IMR-90 (cell line): Measurements from ENCODE around the gene GDPD5. TPM values are rescaled to one million over a fixed set of nuclear protein-coding genes. Genes with fewer than 3 reads are reported as not detected.
A peak's percentile ranks its signal among the peaks of the same experiment; 100 is the strongest.

ENCODE experiments used
- ATAC-seq: fragments of 200-7000 bp; cut with Tn5 transposase; 2 replicates; pipeline ENCODE4 v1.9.1; 2020; ENCODE audit warnings: low read depth, mild to moderate bottlenecking, moderate library complexity
- BruUV-seq: library from RNA; stranded (reverse); fragments of 400-500 nt; replicated peaks from 2 replicates; lab custom pipeline; 2021; lab: Mats Ljungman, UMichigan
- CTCF ChIA-PET: fragments of 300-600 bp; formaldehyde crosslinking; extraction: SDS; loops from one replicate; lab custom pipeline; 2021; ENCODE audit warnings: antibody characterized with exemption; lab: Yijun Ruan, JAX
- POLR2A ChIA-PET: fragments of 300-600 bp; sonication (Branson Sonifier 250); formaldehyde crosslinking; loops from one replicate; lab custom pipeline; 2022; ENCODE audit warnings: antibody characterized with exemption; ENCODE audit not compliant: unreplicated experiment; lab: Charles Lee
- DNase-seq: peaks from one replicate; pipeline ENCODE4 v3.0.0; 2013
- H2AFZ ChIP-seq: replicated peaks from 2 replicates; pipeline ENCODE3; 2013; ENCODE audit warnings: low read length, mild to moderate bottlenecking; ENCODE audit not compliant: poor library complexity
- H2AK5ac ChIP-seq: 2 replicates; pipeline ENCODE4 v1.6.1; 2013; ENCODE audit warnings: low read depth, low read length, inconsistent platforms
- H2AK9ac ChIP-seq: replicated peaks from 2 replicates; pipeline ENCODE3; 2013; ENCODE audit warnings: mild to moderate bottlenecking, low read depth, low read length, moderate library complexity; ENCODE audit not compliant: poor library complexity
- H2BK120ac ChIP-seq: 2 replicates; pipeline ENCODE4 v1.6.1; 2013; ENCODE audit warnings: low read depth, low read length, inconsistent platforms
- H2BK15ac ChIP-seq: 3 replicates; pipeline ENCODE4 v1.6.1; 2013; ENCODE audit warnings: low read depth, low read length, inconsistent platforms
- H2BK20ac ChIP-seq: 2 replicates; pipeline ENCODE4 v1.6.1; 2013; ENCODE audit warnings: low read depth, mild to moderate bottlenecking, inconsistent platforms, low read length, moderate library complexity
- H2BK5ac ChIP-seq: 2 replicates; pipeline ENCODE4 v1.6.1; 2013; ENCODE audit warnings: mild to moderate bottlenecking, low read depth, low read length, inconsistent platforms; ENCODE audit not compliant: poor library complexity, severe bottlenecking
- H3K14ac ChIP-seq: replicated peaks from 2 replicates; pipeline ENCODE4 v1.6.1; 2013; ENCODE audit warnings: low read depth, low read length, inconsistent platforms
- H3K18ac ChIP-seq: 2 replicates; pipeline ENCODE4 v1.6.1; 2013; ENCODE audit warnings: low read depth, low read length, control low read depth
- H3K23ac ChIP-seq: 2 replicates; pipeline ENCODE4 v1.6.1; 2013; ENCODE audit warnings: low read depth, low read length, inconsistent platforms
- H3K27ac ChIP-seq: 2 replicates; pipeline ENCODE4 v1.5.1; 2013; ENCODE audit warnings: mild to moderate bottlenecking, control low read depth, low read length; ENCODE audit not compliant: insufficient read depth
- H3K27me3 ChIP-seq: 2 replicates; pipeline ENCODE4 v1.6.1; 2013; ENCODE audit warnings: low read length; ENCODE audit not compliant: control insufficient read depth, insufficient read depth
- H3K36me3 ChIP-seq: 2 replicates; pipeline ENCODE4 v1.6.1; 2013; ENCODE audit warnings: low read length, mixed read lengths; ENCODE audit not compliant: control insufficient read depth, insufficient read depth
- H3K4ac ChIP-seq: 2 replicates; pipeline ENCODE4 v1.6.1; 2013; ENCODE audit warnings: low read depth, low read length, inconsistent platforms
- H3K4me1 ChIP-seq: 2 replicates; pipeline ENCODE4 v1.6.1; 2013; ENCODE audit warnings: low read length, mixed read lengths; ENCODE audit not compliant: control insufficient read depth, insufficient read depth
- H3K4me2 ChIP-seq: 2 replicates; pipeline ENCODE4 v1.6.1; 2013; ENCODE audit warnings: low read depth, mild to moderate bottlenecking, control low read depth, low read length, moderate library complexity
- H3K4me3 ChIP-seq: 2 replicates; pipeline ENCODE4 v1.5.1; 2013; ENCODE audit warnings: low read depth, mild to moderate bottlenecking, control low read depth, low read length, moderate library complexity; ENCODE audit not compliant: insufficient read depth
- H3K56ac ChIP-seq: 2 replicates; pipeline ENCODE4 v1.6.1; 2013; ENCODE audit warnings: low read length, inconsistent platforms; ENCODE audit not compliant: insufficient read depth; ENCODE audit errors: extremely low read depth
- H3K79me1 ChIP-seq, 2 experiments: 2 replicates each; pipeline ENCODE4 v1.6.1; 2013; ENCODE audit warnings: low read length in 2 of 2, inconsistent platforms in 1 of 2, low read depth in 1 of 2
- H3K9ac ChIP-seq: 2 replicates; pipeline ENCODE4 v1.6.1; 2013; ENCODE audit warnings: low read depth, low read length, control low read depth
- H3K9me1 ChIP-seq: 2 replicates; pipeline ENCODE4 v1.6.1; 2013; ENCODE audit warnings: low read length, inconsistent platforms; ENCODE audit not compliant: insufficient read depth
- H3K9me3 ChIP-seq: 2 replicates; pipeline ENCODE4 v1.6.1; 2013; ENCODE audit warnings: low read length; ENCODE audit not compliant: control insufficient read depth, insufficient read depth
- H4K20me1 ChIP-seq: 2 replicates; pipeline ENCODE4 v1.6.1; 2013; ENCODE audit warnings: low read length, inconsistent platforms; ENCODE audit not compliant: insufficient read depth
- H4K5ac ChIP-seq: 2 replicates; pipeline ENCODE4 v1.6.1; 2013; ENCODE audit warnings: mild to moderate bottlenecking, low read depth, low read length, control low read depth
- H4K8ac ChIP-seq, 2 experiments: 2 replicates each; pipeline ENCODE4 v1.6.1; 2013; ENCODE audit warnings: low read depth in 2 of 2, low read length in 2 of 2, control low read depth in 1 of 2, inconsistent platforms in 1 of 2
- H4K91ac ChIP-seq: 2 replicates; pipeline ENCODE4 v1.6.1; 2013; ENCODE audit warnings: low read depth, low read length, inconsistent platforms; ENCODE audit not compliant: insufficient read depth
- CEBPB ChIP-seq: IDR thresholded peaks from 2 replicates; pipeline ENCODE4 v1.6.1; 2012; ENCODE audit warnings: low read depth, low read length, improper control_type of control experiment
- MAFK ChIP-seq: IDR thresholded peaks from 2 replicates; pipeline ENCODE4 v1.6.1; 2012; ENCODE audit warnings: low read depth, low read length, improper control_type of control experiment
- WGBS, 2 experiments: methylation state at CpG; one replicate each; pipeline versions ENCODE4 v1.1.5 to v1.1.7; 2013; ENCODE audit warnings: missing lambda C conversion rate in 2 of 2; ENCODE audit not compliant: insufficient read length in 1 of 2; ENCODE audit errors: extremely low coverage in 2 of 2; 5-methylcytosine and 5-hydroxymethylcytosine counted together
- dilution Hi-C: fragments of 300-500 bp; cut with HindIII; formaldehyde crosslinking; loops from one replicate; pipeline ENCODE4 v1.14.3; 2018; ENCODE audit warnings: low sequenced_read_pairs; ENCODE audit not compliant: unreplicated experiment
- in situ Hi-C: fragments of 300-500 bp; cut with MboI; formaldehyde crosslinking; loops from 3 replicates; pipeline ENCODE4 v1.14.3; 2019; ENCODE audit warnings: low sequenced_read_pairs, inconsistent platforms, mixed read lengths
- intact Hi-C: fragments of 100-400 bp; cut with micrococcal nuclease; formaldehyde crosslinking; loops from 2 replicates; pipeline ENCODE4 v1.10.0; 2022
- polyA plus RNA-seq, 3 experiments: library from polyadenylated mRNA; depleted of rRNA; stranded (reverse); fragments of >200 nt; gene quantifications; 2 replicates each; pipeline ENCODE4 v1.2.3, GENCODE V29; 2012; ENCODE audit warnings: low replicate concordance in 1 of 3
- total RNA-seq: library from RNA; depleted of rRNA; stranded (reverse); fragments of >200 nt; gene quantifications from 2 replicates; pipeline ENCODE4 v1.2.3, GENCODE V29; 2012

Gene GDPD5
- total and polyA plus RNA-seq, 2 of the 4 experiments (the other 2 are of a cell fraction), result 2.0 to 7.9 TPM

GRCh38 chr11:75463106-75463774, 62.5 kb downstream of the GDPD5 start:
- ChIA-PET POLR2A (no interaction called here), CTCF (interaction anchor here (0.8 kb wide), 1 partner anchor 243 kb away, joined by 3 read pairs; no protein-coding TSS in a partner anchor)
- WGBS, 2 experiments, result 100% methylated on average over 1 of the region's 11 CpGs; no CpG with 5 or more reads in 1 of the 2 experiments

More at GRCh38 chr11:75463106-75463774, 62.5 kb downstream of the GDPD5 start:
- H3K36me3 ChIP-seq, result no peaks in the 10 kb centered on the region
- no TSS peak for BruUV-seq
- H3K4me1 ChIP-seq, result peaks cover 12% of the 10 kb centered on the region
- no peak overlapping the region for H3K56ac ChIP-seq
- H3K23ac ChIP-seq, result no peak overlapping the region
- H2BK15ac ChIP-seq, result no peak overlapping the region
- 0 out of 2 replicates have a peak overlapping the region, but pooled peaks have one; percentile 1 for H3K14ac ChIP-seq
- no peak overlapping the region for H2AK5ac ChIP-seq
- no peak overlapping the region for H3K9ac ChIP-seq
- H3K4ac ChIP-seq, result no peak overlapping the region
- no peak overlapping the region for H2BK120ac ChIP-seq
- intact Hi-C loops, result no loop called here
- H2BK20ac ChIP-seq, result no peak overlapping the region
- no peak overlapping the region for H3K27ac ChIP-seq
- in situ Hi-C loops, result no loop called here
- H3K4me3 ChIP-seq, result no peak overlapping the region
- H2AK9ac ChIP-seq, result no peak overlapping the region
- H3K9me1 ChIP-seq, result 0 out of 2 replicates have a peak, but pooled peaks cover 7% of the 10 kb centered on the region
- H2BK5ac ChIP-seq, result no peak overlapping the region
- H4K5ac ChIP-seq, result no peak overlapping the region
- no peak overlapping the region for H2AFZ ChIP-seq
- TF ChIP-seq CEBPB (no peak), MAFK (peak; percentile 79)
- H3K4me2 ChIP-seq, result no peak overlapping the region
- H3K79me1 ChIP-seq, result no peaks in the 10 kb centered on the region
- no peaks in the 10 kb centered on the region for H3K9me3 ChIP-seq
- no peaks in the 10 kb centered on the region for H3K27me3 ChIP-seq
- H4K91ac ChIP-seq, result no peak overlapping the region
- DNase-seq (no peak), ATAC-seq (no peak)
- no peaks in the 10 kb centered on the region for H4K20me1 ChIP-seq
- dilution Hi-C loops, result no loop called here
- H4K8ac ChIP-seq, result no peak overlapping the region
- no peak overlapping the region for H3K18ac ChIP-seq
